Measurements from ENCODE around the gene ZBED5. TPM values are rescaled to one million over a fixed set of nuclear protein-coding genes. Genes with fewer than 3 reads are reported as not detected.

Gene ZBED5
- total and polyA plus RNA-seq, 2 of the 4 experiments (the other 2 are of a cell fraction), result 28.2 to 30.8 TPM

DNA sequence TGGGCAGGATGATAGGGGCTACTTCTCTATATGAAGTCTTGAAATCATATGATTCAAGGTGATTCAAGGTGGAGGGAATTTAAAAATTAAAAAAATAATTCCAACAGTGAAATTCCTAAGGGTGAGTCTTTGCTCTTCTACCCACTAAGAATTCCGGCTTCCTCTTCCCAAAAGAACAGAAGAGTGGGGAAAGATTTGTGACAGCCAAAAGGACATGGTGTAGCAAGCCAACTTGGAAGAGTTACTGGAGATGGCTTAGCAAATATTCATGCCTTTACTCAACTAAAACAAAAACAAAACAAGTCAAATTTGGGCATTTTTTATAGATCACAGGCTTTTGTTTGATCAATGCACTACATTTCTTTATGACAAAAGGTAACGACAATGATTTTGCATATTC, 12.3 kb downstream of the ZBED5 start:
- Histone ChIP-seq H3K9me3 (ENCODE audit: control insufficient read depth, insufficient read depth, low read length) (no peaks in the 10 kb centered on the region), H3K56ac (ENCODE audit: extremely low read depth, insufficient read depth, low read length) (no peak overlapping the region), H3K9ac (ENCODE audit: low read depth, low read length) (no peak overlapping the region), H3K9me1 (ENCODE audit: insufficient read depth, low read length) (peaks cover 7% of the 10 kb centered on the region), H2AFZ (replicated peaks; ENCODE audit: low read length, poor library complexity) (no peak overlapping the region), H2BK15ac (ENCODE audit: low read depth, low read length) (no peak overlapping the region), H3K23ac (ENCODE audit: low read depth, low read length) (no peak overlapping the region), H3K18ac (ENCODE audit: low read depth, low read length) (no peak overlapping the region), H2AK5ac (ENCODE audit: low read depth, low read length) (no peak overlapping the region), H4K91ac (ENCODE audit: insufficient read depth, low read depth, low read length) (no peak overlapping the region), H3K4me3 (ENCODE audit: insufficient read depth, low read depth, low read length) (no peak overlapping the region), H4K5ac (ENCODE audit: low read depth, low read length) (no peak overlapping the region), H3K4ac (ENCODE audit: low read depth, low read length) (no peak overlapping the region), H3K14ac (replicated peaks; ENCODE audit: low read depth, low read length) (no peak overlapping the region), H2BK20ac (ENCODE audit: low read depth, low read length) (no peak overlapping the region), H3K4me2 (ENCODE audit: low read depth, low read length) (no peak overlapping the region), H4K20me1 (ENCODE audit: insufficient read depth, low read length) (no peaks in the 10 kb centered on the region), H3K36me3 (ENCODE audit: control insufficient read depth, insufficient read depth, low read length) (no peaks in the 10 kb centered on the region), H3K27me3 (ENCODE audit: control insufficient read depth, insufficient read depth, low read length) (no peaks in the 10 kb centered on the region), H2AK9ac (replicated peaks; ENCODE audit: low read depth, low read length, poor library complexity) (no peak overlapping the region), H4K8ac (ENCODE audit: low read depth in 2 of 2, low read length in 2 of 2) (no peak overlapping the region), H3K4me1 (ENCODE audit: control insufficient read depth, insufficient read depth, low read length) (peaks cover 2% of the 10 kb centered on the region; the same call in 1 of the 2 replicates), H3K79me1 (ENCODE audit: low read depth in 1 of 2, low read length in 2 of 2) (peaks cover 5 to 14% of the 10 kb centered on the region in 2 experiments; a peak in 3 of 4 replicates), H2BK5ac (ENCODE audit: low read depth, low read length, poor library complexity, severe bottlenecking) (no peak overlapping the region), H3K27ac (ENCODE audit: insufficient read depth, low read length) (no peak overlapping the region), H2BK120ac (ENCODE audit: low read depth, low read length) (no peak overlapping the region)
- ATAC-seq (ENCODE audit: low read depth), result no peak
- no peak for DNase-seq
- ChIA-PET POLR2A (ENCODE audit: unreplicated experiment) (no interaction called here), CTCF (interaction anchor here (0.6 kb wide), 1 partner anchor 29 kb away, joined by 3 read pairs; no protein-coding TSS in a partner anchor)
- intact Hi-C loops (cut with micrococcal nuclease) (no loop called here), dilution Hi-C loops (cut with HindIII; ENCODE audit: low sequenced_read_pairs, unreplicated experiment) (no loop called here), in situ Hi-C loops (cut with MboI; ENCODE audit: low sequenced_read_pairs) (no loop called here)
- WGBS, 2 experiments (ENCODE audit: extremely low coverage in 2 of 2, insufficient read length in 1 of 2), result no CpG with 5 or more reads among the region's 2 CpGs
- TF ChIP-seq, protein P1, sequence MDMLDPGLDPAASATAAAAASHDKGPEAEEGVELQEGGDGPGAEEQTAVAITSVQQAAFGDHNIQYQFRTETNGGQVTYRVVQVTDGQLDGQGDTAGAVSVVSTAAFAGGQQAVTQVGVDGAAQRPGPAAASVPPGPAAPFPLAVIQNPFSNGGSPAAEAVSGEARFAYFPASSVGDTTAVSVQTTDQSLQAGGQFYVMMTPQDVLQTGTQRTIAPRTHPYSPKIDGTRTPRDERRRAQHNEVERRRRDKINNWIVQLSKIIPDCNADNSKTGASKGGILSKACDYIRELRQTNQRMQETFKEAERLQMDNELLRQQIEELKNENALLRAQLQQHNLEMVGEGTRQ (IDR thresholded peaks at IDR 0.05; ENCODE audit: low read depth, low read length), result no peak
- no peak for TF ChIP-seq MXI1 (IDR thresholded peaks at IDR 0.05; ENCODE audit: borderline replicate concordance, low read depth, low read length)
- TF ChIP-seq RCOR1 (IDR thresholded peaks at IDR 0.05; ENCODE audit: insufficient replicate concordance, low read length), result no peak
- TF ChIP-seq MAZ (IDR thresholded peaks at IDR 0.05; ENCODE audit: borderline replicate concordance, low read depth, low read length), result no peak
- TF ChIP-seq, protein P2, sequence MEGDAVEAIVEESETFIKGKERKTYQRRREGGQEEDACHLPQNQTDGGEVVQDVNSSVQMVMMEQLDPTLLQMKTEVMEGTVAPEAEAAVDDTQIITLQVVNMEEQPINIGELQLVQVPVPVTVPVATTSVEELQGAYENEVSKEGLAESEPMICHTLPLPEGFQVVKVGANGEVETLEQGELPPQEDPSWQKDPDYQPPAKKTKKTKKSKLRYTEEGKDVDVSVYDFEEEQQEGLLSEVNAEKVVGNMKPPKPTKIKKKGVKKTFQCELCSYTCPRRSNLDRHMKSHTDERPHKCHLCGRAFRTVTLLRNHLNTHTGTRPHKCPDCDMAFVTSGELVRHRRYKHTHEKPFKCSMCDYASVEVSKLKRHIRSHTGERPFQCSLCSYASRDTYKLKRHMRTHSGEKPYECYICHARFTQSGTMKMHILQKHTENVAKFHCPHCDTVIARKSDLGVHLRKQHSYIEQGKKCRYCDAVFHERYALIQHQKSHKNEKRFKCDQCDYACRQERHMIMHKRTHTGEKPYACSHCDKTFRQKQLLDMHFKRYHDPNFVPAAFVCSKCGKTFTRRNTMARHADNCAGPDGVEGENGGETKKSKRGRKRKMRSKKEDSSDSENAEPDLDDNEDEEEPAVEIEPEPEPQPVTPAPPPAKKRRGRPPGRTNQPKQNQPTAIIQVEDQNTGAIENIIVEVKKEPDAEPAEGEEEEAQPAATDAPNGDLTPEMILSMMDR (conservative IDR thresholded peaks at IDR 0.05; ENCODE audit: low read depth, low read length), result no peak
- TF ChIP-seq SMC3 (IDR thresholded peaks at IDR 0.05; ENCODE audit: low read depth, low read length), result no peak
- no peak for TF ChIP-seq BHLHE40 (IDR thresholded peaks at IDR 0.05; ENCODE audit: low read depth, low read length)
- TF ChIP-seq CHD1 (IDR thresholded peaks at IDR 0.05; ENCODE audit: low read depth, low read length), result no peak
- no peak for TF ChIP-seq CEBPB (IDR thresholded peaks at IDR 0.05; ENCODE audit: low read depth, low read length)
- TF ChIP-seq, protein P3, sequence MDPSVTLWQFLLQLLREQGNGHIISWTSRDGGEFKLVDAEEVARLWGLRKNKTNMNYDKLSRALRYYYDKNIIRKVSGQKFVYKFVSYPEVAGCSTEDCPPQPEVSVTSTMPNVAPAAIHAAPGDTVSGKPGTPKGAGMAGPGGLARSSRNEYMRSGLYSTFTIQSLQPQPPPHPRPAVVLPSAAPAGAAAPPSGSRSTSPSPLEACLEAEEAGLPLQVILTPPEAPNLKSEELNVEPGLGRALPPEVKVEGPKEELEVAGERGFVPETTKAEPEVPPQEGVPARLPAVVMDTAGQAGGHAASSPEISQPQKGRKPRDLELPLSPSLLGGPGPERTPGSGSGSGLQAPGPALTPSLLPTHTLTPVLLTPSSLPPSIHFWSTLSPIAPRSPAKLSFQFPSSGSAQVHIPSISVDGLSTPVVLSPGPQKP (IDR thresholded peaks at IDR 0.05; ENCODE audit: borderline replicate concordance, low read depth, low read length), result no peak
- no peak for TF ChIP-seq FOS (IDR thresholded peaks at IDR 0.05; ENCODE audit: low read depth, low read length)
- no peak for TF ChIP-seq RAD21 (IDR thresholded peaks at IDR 0.05; ENCODE audit: low read length)
- TF ChIP-seq NFE2L2 (IDR thresholded peaks at IDR 0.05; ENCODE audit: low read depth, low read length), result no peak
- no peak for TF ChIP-seq MAFK (IDR thresholded peaks at IDR 0.05; ENCODE audit: low read depth, low read length)
- TF ChIP-seq POLR2A (IDR thresholded peaks at IDR 0.05; ENCODE audit: low read depth, low read length), result no peak
- no peak for TF ChIP-seq RFX5 (IDR thresholded peaks at IDR 0.05; ENCODE audit: low read depth, low read length)
- no TSS peak for BruUV-seq (replicated peaks)
